ENCODE measurements around the gene DENND6B.

Gene DENND6B

GRCh38 chr22:50318356-50318697, 8.5 kb downstream of the DENND6B start:
- H3K4me3 ChIP-seq (ENCODE audit: low read length) = no peak overlapping the region
- no peak for DNase-seq (ENCODE audit: low read depth)
- TF ChIP-seq CTCF (conservative IDR thresholded peaks at IDR 0.05; ENCODE audit: low read length) = no peak

- H3K4me3 ChIP-seq (ENCODE audit: low read length) = no peak overlapping the region
- no peak for TF ChIP-seq CTCF (conservative IDR thresholded peaks at IDR 0.05; ENCODE audit: low read length)
- DNase-seq (ENCODE audit: low read depth) = no peak
These were observed 9.1 kb downstream of the DENND6B start for GRCh38 chr22:50317674-50318073.

GRCh38 chr22:50317178-50317577, 9.6 kb downstream of the DENND6B start:
- H3K4me3 ChIP-seq (ENCODE audit: low read length) = no peak overlapping the region
- TF ChIP-seq CTCF (conservative IDR thresholded peaks at IDR 0.05; ENCODE audit: low read length) = no peak
- DNase-seq (ENCODE audit: low read depth) = no peak

- TF ChIP-seq CTCF (conservative IDR thresholded peaks at IDR 0.05; ENCODE audit: low read length) = no peak
- no peak overlapping the region for H3K4me3 ChIP-seq (ENCODE audit: low read length)
- no peak for DNase-seq (ENCODE audit: low read depth)
These were observed 10.4 kb downstream of the DENND6B start for GRCh38 chr22:50316114-50317065.

GRCh38 chr22:50315289-50316113, 11.3 kb downstream of the DENND6B start:
- no peak overlapping the region for H3K4me3 ChIP-seq (ENCODE audit: low read length)
- DNase-seq (ENCODE audit: low read depth) = no peak
- TF ChIP-seq CTCF (conservative IDR thresholded peaks at IDR 0.05; ENCODE audit: low read length) = no peak

- no peak for DNase-seq (ENCODE audit: low read depth)
- H3K4me3 ChIP-seq (ENCODE audit: low read length) = no peak overlapping the region
- TF ChIP-seq CTCF (conservative IDR thresholded peaks at IDR 0.05; ENCODE audit: low read length) = no peak
These were observed 12.1 kb downstream of the DENND6B start for GRCh38 chr22:50314455-50315288.

All from AG10803 (cell line).